Measurements from ENCODE around the gene NRG3. TPM values are rescaled to one million over a fixed set of nuclear protein-coding genes. Genes with fewer than 3 reads are reported as not detected.

Gene NRG3
- total and polyA plus RNA-seq, 2 of the 4 experiments (the other 2 are of a cell fraction) = not detected

GRCh38 chr10:81995254-81995653, 120.3 kb downstream of the NRG3 start:
- TF ChIP-seq MAFK (IDR thresholded peaks at IDR 0.05; ENCODE audit: low read depth, low read length) (no peak), NFE2L2 (IDR thresholded peaks at IDR 0.05; ENCODE audit: low read depth, low read length) (no peak), RAD21 (IDR thresholded peaks at IDR 0.05; ENCODE audit: low read length) (no peak), ELK1 (IDR thresholded peaks at IDR 0.05; ENCODE audit: borderline replicate concordance, low read depth, low read length) (no peak), CHD1 (IDR thresholded peaks at IDR 0.05; ENCODE audit: low read depth, low read length) (no peak), CTCF (conservative IDR thresholded peaks at IDR 0.05; ENCODE audit: low read depth, low read length) (no peak), RFX5 (IDR thresholded peaks at IDR 0.05; ENCODE audit: low read depth, low read length) (no peak), RCOR1 (IDR thresholded peaks at IDR 0.05; ENCODE audit: insufficient replicate concordance, low read length) (no peak), USF2 (IDR thresholded peaks at IDR 0.05; ENCODE audit: low read depth, low read length) (no peak), BHLHE40 (IDR thresholded peaks at IDR 0.05; ENCODE audit: low read depth, low read length) (no peak), SMC3 (IDR thresholded peaks at IDR 0.05; ENCODE audit: low read depth, low read length) (no peak), MAZ (IDR thresholded peaks at IDR 0.05; ENCODE audit: borderline replicate concordance, low read depth, low read length) (no peak), POLR2A (IDR thresholded peaks at IDR 0.05; ENCODE audit: low read depth, low read length) (no peak), CEBPB (IDR thresholded peaks at IDR 0.05; ENCODE audit: low read depth, low read length) (no peak), FOS (IDR thresholded peaks at IDR 0.05; ENCODE audit: low read depth, low read length) (no peak), MXI1 (IDR thresholded peaks at IDR 0.05; ENCODE audit: borderline replicate concordance, low read depth, low read length) (no peak)
- H3K9me1 ChIP-seq (ENCODE audit: insufficient read depth, low read length) = no peaks in the 10 kb centered on the region
- no peak overlapping the region for H2AFZ ChIP-seq (replicated peaks; ENCODE audit: low read length, poor library complexity)
- no peak overlapping the region for H3K27ac ChIP-seq (ENCODE audit: insufficient read depth, low read length)
- no peaks in the 10 kb centered on the region for H4K20me1 ChIP-seq (ENCODE audit: insufficient read depth, low read length)
- H3K79me1 ChIP-seq (ENCODE audit: low read depth in 1 of 2, low read length in 2 of 2) = no peaks in the 10 kb centered on the region
- no peak overlapping the region for H2BK20ac ChIP-seq (ENCODE audit: low read depth, low read length)
- no peak overlapping the region for H3K4me3 ChIP-seq (ENCODE audit: insufficient read depth, low read depth, low read length)
- no peak overlapping the region for H3K9ac ChIP-seq (ENCODE audit: low read depth, low read length)
- H3K36me3 ChIP-seq (ENCODE audit: control insufficient read depth, insufficient read depth, low read length) = no peaks in the 10 kb centered on the region
- no peak overlapping the region for H2BK5ac ChIP-seq (ENCODE audit: low read depth, low read length, poor library complexity, severe bottlenecking)
- peaks cover 9% of the 10 kb centered on the region for H3K9me3 ChIP-seq (ENCODE audit: control insufficient read depth, insufficient read depth, low read length)
- no peak overlapping the region for H4K91ac ChIP-seq (ENCODE audit: insufficient read depth, low read depth, low read length)
- DNase-seq (no peak), ATAC-seq (ENCODE audit: low read depth) (no peak)
- H3K18ac ChIP-seq (ENCODE audit: low read depth, low read length) = no peak overlapping the region
- no peak overlapping the region for H4K5ac ChIP-seq (ENCODE audit: low read depth, low read length)
- dilution Hi-C loops (cut with HindIII; ENCODE audit: low sequenced_read_pairs, unreplicated experiment) (no loop called here), intact Hi-C loops (cut with micrococcal nuclease) (no loop called here), in situ Hi-C loops (cut with MboI; ENCODE audit: low sequenced_read_pairs) (no loop called here)
- no peak overlapping the region for H4K8ac ChIP-seq (ENCODE audit: low read depth in 2 of 2, low read length in 2 of 2)
- no peak overlapping the region for H2AK5ac ChIP-seq (ENCODE audit: low read depth, low read length)
- no peaks in the 10 kb centered on the region for H3K27me3 ChIP-seq (ENCODE audit: control insufficient read depth, insufficient read depth, low read length)
- H3K56ac ChIP-seq (ENCODE audit: extremely low read depth, insufficient read depth, low read length) = no peak overlapping the region
- no peak overlapping the region for H2BK15ac ChIP-seq (ENCODE audit: low read depth, low read length)
- no peaks in the 10 kb centered on the region for H3K4me1 ChIP-seq (ENCODE audit: control insufficient read depth, insufficient read depth, low read length)
- ChIA-PET CTCF (no interaction called here), POLR2A (ENCODE audit: unreplicated experiment) (no interaction called here)
- no TSS peak for BruUV-seq (replicated peaks)
- H3K23ac ChIP-seq (ENCODE audit: low read depth, low read length) = no peak overlapping the region
- H3K4ac ChIP-seq (ENCODE audit: low read depth, low read length) = no peak overlapping the region
- no peak overlapping the region for H3K14ac ChIP-seq (replicated peaks; ENCODE audit: low read depth, low read length)
- no CpG with 5 or more reads among the region's 3 CpGs for WGBS, 2 experiments (ENCODE audit: extremely low coverage in 2 of 2, insufficient read length in 1 of 2)
- no peak overlapping the region for H2AK9ac ChIP-seq (replicated peaks; ENCODE audit: low read depth, low read length, poor library complexity)
- H2BK120ac ChIP-seq (ENCODE audit: low read depth, low read length) = no peak overlapping the region
- no peak overlapping the region for H3K4me2 ChIP-seq (ENCODE audit: low read depth, low read length)

All from IMR-90 (cell line).